Epithelial cell of esophagus (primary cell): ENCODE measurements around the gene QSER1.

Experiments
- DNase-seq: peaks from one replicate; pipeline ENCODE4 v3.0.0; 2010; ENCODE audit warnings: low read depth
- H3K4me3 ChIP-seq: 2 replicates; pipeline ENCODE4 v1.5.1; 2011; ENCODE audit warnings: mild to moderate bottlenecking, low read length, control low read depth
- TF ChIP-seq, protein P1 (sequence below): IDR thresholded peaks from 2 replicates; pipeline ENCODE4 v1.5.1; 2011; ENCODE audit warnings: low read depth, mild to moderate bottlenecking, low read length, control low read depth, inconsistent platforms; ENCODE audit not compliant: insufficient read depth; ENCODE audit errors: missing control alignments

The QSER1 gene

DNA sequence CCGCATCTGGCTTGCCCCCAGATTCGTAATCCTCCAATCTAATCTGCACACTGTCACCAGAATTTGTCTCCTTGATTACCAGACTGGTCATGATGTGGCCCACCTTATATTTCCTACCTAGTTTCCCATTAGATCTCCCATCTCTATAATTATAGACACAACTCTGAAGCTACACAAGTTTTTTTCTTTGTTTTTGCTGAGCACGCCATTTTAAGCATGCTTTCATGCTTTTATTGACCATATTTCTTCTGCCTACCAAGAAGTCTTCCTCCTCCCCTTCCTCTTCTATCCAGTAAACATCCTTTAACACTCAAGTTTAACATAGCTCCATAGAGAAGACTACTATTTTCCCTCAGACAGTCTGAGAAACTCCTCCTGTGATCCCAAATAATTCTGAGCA lies 98.8 kb downstream of the QSER1 start:
- H3K4me3 ChIP-seq: no peak overlapping the region
- DNase-seq: no peak
- TF ChIP-seq, protein P1, sequence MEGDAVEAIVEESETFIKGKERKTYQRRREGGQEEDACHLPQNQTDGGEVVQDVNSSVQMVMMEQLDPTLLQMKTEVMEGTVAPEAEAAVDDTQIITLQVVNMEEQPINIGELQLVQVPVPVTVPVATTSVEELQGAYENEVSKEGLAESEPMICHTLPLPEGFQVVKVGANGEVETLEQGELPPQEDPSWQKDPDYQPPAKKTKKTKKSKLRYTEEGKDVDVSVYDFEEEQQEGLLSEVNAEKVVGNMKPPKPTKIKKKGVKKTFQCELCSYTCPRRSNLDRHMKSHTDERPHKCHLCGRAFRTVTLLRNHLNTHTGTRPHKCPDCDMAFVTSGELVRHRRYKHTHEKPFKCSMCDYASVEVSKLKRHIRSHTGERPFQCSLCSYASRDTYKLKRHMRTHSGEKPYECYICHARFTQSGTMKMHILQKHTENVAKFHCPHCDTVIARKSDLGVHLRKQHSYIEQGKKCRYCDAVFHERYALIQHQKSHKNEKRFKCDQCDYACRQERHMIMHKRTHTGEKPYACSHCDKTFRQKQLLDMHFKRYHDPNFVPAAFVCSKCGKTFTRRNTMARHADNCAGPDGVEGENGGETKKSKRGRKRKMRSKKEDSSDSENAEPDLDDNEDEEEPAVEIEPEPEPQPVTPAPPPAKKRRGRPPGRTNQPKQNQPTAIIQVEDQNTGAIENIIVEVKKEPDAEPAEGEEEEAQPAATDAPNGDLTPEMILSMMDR: no peak

DNA sequence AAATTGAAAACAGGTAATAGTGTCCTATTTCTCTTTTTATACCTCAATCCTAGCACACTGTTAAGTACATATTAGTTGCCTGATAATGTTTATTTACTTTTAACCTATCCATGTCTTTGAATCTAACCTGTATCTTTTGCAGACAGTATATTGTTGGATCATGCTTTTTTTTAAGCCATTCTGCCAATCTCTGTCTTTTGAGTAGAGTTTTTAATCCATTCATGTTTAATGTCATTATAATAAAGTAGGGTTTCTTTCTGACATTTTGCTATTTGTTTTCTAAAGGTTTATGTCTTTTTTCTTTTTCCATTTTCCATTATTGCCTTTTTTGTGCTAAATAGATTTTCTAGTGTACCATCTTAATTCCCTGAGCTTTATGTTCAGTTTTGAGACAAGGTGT lies 99.3 kb downstream of the QSER1 start:
- TF ChIP-seq, protein P1: no peak
- no peak for DNase-seq
- H3K4me3 ChIP-seq: no peak overlapping the region

- DNase-seq: peak; percentile 50
- TF ChIP-seq, protein P1: no peak
- no peak overlapping the region for H3K4me3 ChIP-seq
These were observed 107.6 kb downstream of the QSER1 start for GRCh38 chr11:33000181-33000580.

GRCh38 chr11:33001281-33001680 lies 108.7 kb downstream of the QSER1 start:
- no peak overlapping the region for H3K4me3 ChIP-seq
- TF ChIP-seq, protein P1: no peak
- peak; percentile 46 for DNase-seq

DNA sequence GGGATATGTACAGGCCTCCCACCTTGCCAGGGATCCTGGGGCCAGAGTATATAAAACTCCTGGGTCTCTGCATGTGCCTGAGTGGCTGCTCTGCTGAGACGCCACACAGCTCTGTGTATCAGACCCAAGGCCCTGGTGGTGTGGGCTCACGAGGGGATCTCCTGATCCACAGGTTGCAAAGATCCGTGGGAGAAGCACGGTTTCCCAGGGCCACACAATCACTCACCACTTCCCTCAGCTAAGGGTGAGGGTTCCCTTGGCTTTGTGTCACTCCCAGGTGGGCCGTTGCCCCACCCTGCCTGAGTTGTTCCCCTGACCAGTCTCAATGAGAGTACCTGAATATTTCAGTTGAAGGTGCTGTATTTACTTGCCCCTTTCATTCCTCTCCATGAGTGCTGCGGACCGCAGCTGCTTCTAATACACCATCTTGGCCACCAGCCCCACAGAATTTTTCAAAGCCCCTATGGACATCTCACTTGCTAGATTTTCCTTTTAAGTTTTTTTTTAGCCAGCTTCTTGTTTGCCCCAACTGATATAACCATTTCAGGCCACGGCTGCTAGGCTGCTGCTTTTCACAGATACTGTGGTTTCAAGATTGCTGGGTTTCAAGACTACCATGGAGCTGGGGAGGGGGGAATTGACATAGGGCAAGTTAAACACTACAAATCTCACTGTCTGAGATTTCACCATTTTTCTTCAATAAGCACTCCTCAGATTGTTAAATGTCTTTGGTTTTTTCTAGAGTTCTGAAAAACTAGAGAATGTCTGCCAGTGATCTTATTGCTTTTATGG lies 109.3 kb downstream of the QSER1 start:
- no peak for DNase-seq
- TF ChIP-seq, protein P1: no peak
- no peak overlapping the region for H3K4me3 ChIP-seq

- DNase-seq: no peak
- TF ChIP-seq, protein P1: no peak
- H3K4me3 ChIP-seq: no peak overlapping the region
These were observed 112.6 kb downstream of the QSER1 start for GRCh38 chr11:33005175-33005574.

GRCh38 chr11:33006010-33006409 lies 113.4 kb downstream of the QSER1 start:
- TF ChIP-seq, protein P1: no peak
- no peak overlapping the region for H3K4me3 ChIP-seq
- no peak for DNase-seq
